Osteocyte (in vitro differentiated cells): ENCODE data around the gene ANKH. TPM values are rescaled to one million over a fixed set of nuclear protein-coding genes. Genes with fewer than 3 reads are reported as not detected.

ENCODE experiments used
- DNase-seq: peaks from one replicate; pipeline ENCODE4 v3.0.0; 2021; ENCODE audit warnings: mixed read lengths; ENCODE audit not compliant: unreplicated experiment; ENCODE audit errors: extremely low spot score
- H3K27ac Mint-ChIP-seq: one replicate; pipeline ENCODE4 v1.8.0; 2021; ENCODE audit warnings: mild to moderate bottlenecking, mixed read lengths; ENCODE audit not compliant: unreplicated experiment
- H3K27me3 Mint-ChIP-seq: one replicate; pipeline ENCODE4 v1.8.0; 2021; ENCODE audit warnings: mixed read lengths; ENCODE audit not compliant: unreplicated experiment
- H3K36me3 Mint-ChIP-seq: one replicate; pipeline ENCODE4 v1.8.0; 2021; ENCODE audit warnings: mixed read lengths; ENCODE audit not compliant: unreplicated experiment
- H3K4me1 Mint-ChIP-seq: one replicate; pipeline ENCODE4 v1.8.0; 2021; ENCODE audit warnings: mixed read lengths; ENCODE audit not compliant: unreplicated experiment
- H3K4me3 Mint-ChIP-seq: one replicate; pipeline ENCODE4 v1.8.0; 2021; ENCODE audit warnings: mild to moderate bottlenecking, moderate library complexity, mixed read lengths; ENCODE audit not compliant: unreplicated experiment
- H3K9me3 Mint-ChIP-seq: one replicate; pipeline ENCODE4 v1.8.0; 2021; ENCODE audit warnings: mixed read lengths; ENCODE audit not compliant: unreplicated experiment
- total RNA-seq: library from RNA; stranded (reverse); gene quantifications from 2 replicates; pipeline ENCODE4 v1.2.1, GENCODE V29; 2021
- TF ChIP-seq, protein P1 (sequence below): fragments of 200-600 bp; sonication (generic); IDR thresholded peaks from 2 replicates; pipeline ENCODE4 v1.5.0; 2021; ENCODE audit warnings: antibody characterized with exemption, mild to moderate bottlenecking, moderate library complexity

The ANKH gene
- total RNA-seq, 1 donor from 2014 or later, result 50.8 TPM

DNA sequence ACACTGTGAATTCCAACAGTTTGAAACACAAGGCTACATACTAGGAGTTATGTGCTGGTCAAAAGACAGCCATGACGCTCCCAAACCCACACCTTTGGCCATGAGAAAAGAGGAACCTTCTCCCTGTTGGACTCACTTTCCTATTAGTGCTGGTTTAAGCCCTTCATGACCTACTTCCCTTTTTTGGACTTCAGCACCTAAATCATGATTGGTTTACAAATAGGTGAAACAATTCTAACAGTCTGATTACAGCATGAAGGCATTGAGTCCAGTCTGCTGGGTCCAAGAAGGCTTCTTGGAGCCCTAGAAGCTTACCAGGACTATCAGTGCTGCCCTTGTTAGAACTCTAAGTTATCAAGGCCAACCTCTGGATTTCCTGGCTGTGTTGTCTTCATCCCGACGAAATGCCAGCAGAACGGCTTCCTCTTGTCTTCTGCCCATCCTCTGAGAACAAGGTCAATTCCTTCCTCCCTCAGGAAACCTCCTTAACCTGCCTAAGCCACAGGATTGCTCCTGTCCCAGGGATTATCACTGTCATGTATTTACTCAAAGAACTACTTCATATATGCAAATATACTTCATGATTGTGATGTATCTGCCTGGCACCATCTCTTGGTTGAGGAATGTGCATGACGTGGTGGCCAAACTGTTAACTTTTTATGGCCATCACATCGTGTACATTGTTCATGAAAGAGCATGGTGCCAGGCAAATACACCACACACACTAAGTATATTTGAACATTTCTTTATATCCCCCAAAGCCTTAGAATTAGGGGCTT is 83.6 kb downstream of the ANKH start:
- DNase-seq, result no peak
- Mint-ChIP-seq H3K27ac (no peak overlapping the region), H3K36me3 (peaks cover 6% of the 10 kb centered on the region), H3K27me3 (peaks cover 4% of the 10 kb centered on the region), H3K9me3 (peaks cover 4% of the 10 kb centered on the region), H3K4me1 (peaks cover 7% of the 10 kb centered on the region), H3K4me3 (no peak overlapping the region)
- TF ChIP-seq, protein P1, sequence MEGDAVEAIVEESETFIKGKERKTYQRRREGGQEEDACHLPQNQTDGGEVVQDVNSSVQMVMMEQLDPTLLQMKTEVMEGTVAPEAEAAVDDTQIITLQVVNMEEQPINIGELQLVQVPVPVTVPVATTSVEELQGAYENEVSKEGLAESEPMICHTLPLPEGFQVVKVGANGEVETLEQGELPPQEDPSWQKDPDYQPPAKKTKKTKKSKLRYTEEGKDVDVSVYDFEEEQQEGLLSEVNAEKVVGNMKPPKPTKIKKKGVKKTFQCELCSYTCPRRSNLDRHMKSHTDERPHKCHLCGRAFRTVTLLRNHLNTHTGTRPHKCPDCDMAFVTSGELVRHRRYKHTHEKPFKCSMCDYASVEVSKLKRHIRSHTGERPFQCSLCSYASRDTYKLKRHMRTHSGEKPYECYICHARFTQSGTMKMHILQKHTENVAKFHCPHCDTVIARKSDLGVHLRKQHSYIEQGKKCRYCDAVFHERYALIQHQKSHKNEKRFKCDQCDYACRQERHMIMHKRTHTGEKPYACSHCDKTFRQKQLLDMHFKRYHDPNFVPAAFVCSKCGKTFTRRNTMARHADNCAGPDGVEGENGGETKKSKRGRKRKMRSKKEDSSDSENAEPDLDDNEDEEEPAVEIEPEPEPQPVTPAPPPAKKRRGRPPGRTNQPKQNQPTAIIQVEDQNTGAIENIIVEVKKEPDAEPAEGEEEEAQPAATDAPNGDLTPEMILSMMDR, result no peak

DNA sequence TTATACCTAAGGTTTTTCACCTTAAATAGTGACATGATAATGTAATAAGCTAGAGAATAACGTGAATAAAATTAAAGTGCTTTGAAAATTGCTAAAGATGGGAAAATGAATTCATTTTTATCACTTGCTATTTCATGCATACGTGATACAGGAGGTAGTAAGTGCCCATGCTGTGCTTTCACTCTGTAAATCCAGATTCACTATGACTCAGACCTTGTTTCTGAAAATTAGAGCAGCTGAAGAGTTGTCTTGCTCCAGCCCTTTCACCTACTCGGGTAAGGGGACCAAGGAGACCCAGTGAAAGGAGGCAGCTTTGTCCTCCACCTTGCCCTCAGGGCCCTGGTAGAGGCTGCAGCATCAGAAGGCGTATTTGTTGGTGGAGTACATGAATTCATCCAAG is 87.9 kb downstream of the ANKH start:
- DNase-seq, result no peak
- Mint-ChIP-seq H3K4me1 (peaks cover 6% of the 10 kb centered on the region), H3K4me3 (no peak overlapping the region), H3K36me3 (peaks cover 9% of the 10 kb centered on the region), H3K27me3 (no peaks in the 10 kb centered on the region), H3K27ac (no peak overlapping the region), H3K9me3 (peaks cover 4% of the 10 kb centered on the region)
- TF ChIP-seq, protein P1, result no peak

DNA sequence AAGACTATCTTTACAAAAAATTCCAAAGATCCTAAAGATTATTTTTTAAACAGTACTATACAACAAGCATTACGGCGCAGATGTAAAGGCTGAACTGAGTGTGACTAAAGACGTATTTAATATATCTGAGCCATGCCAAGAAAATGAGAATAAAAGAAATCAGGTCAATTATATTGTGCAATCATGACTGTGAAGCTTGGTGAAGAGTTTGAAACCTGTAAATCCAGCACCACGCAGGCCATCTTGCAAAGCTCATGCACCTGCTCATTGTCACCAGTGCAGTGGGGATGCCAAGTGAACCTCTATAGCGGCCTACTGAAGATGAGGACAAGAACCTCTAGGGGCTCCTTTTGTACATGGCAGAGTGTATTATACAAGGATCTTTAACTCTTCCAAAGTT is 89.0 kb downstream of the ANKH start:
- no peaks in the 10 kb centered on the region for H3K27me3 Mint-ChIP-seq
- H3K4me3 Mint-ChIP-seq, result no peak overlapping the region
- DNase-seq, result no peak
- no peak overlapping the region for H3K27ac Mint-ChIP-seq
- H3K4me1 Mint-ChIP-seq, result peaks cover 6% of the 10 kb centered on the region
- H3K36me3 Mint-ChIP-seq, result peaks cover 9% of the 10 kb centered on the region
- H3K9me3 Mint-ChIP-seq, result peaks cover 4% of the 10 kb centered on the region
- TF ChIP-seq, protein P1, result no peak

DNA sequence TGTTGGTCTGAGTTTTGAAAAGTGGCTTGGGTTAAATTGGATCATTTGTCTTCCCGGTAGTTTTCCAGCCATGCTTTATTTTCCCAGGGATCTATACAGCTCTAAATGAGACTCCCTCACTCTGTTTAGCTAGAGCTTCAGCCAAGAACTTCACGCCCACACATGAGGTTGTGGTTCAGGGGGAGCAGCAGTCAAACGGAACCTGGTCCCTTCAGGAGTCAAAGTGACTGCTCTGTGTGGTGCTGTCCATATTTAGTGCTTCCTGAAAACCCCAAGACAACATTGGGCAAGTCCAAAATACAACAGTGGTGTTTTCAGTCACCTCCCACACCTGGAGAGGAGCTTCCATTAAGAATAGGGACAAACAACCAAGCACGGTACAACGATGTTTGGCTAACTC is 90.5 kb downstream of the ANKH start:
- Mint-ChIP-seq H3K4me3 (no peak overlapping the region), H3K27ac (no peak overlapping the region), H3K27me3 (no peaks in the 10 kb centered on the region), H3K4me1 (peaks cover 9% of the 10 kb centered on the region), H3K9me3 (peaks cover 4% of the 10 kb centered on the region), H3K36me3 (peaks cover 6% of the 10 kb centered on the region)
- no peak for DNase-seq
- TF ChIP-seq, protein P1, result no peak

DNA sequence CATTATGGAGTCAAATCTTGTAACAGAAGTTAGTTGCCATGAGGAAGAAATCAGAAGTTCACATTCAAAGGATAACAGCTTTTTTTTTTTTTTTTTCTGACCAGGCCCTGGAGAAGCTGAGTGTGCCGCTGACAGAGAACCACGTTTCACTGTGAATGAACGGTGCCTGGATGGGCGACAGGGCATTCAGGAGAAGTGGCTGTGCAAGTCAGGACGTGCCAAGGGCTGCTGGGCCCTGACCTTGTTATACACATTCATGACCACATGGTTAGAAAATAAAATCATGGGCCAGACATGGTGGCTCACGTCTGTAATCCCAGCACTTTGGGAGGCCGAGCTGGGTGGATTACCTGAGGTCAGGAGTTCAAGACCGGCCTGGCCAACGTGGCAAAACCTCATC is 91.6 kb downstream of the ANKH start:
- Mint-ChIP-seq H3K4me3 (no peak overlapping the region), H3K27me3 (no peaks in the 10 kb centered on the region), H3K4me1 (peaks cover 16% of the 10 kb centered on the region), H3K9me3 (peaks cover 4% of the 10 kb centered on the region), H3K36me3 (peaks cover 5% of the 10 kb centered on the region), H3K27ac (no peak overlapping the region)
- TF ChIP-seq, protein P1, result no peak
- DNase-seq, result no peak
